Testis (tissue), 2 donors: ENCODE measurements around the gene PSG7.

Source experiments
- CTCF ChIP-seq, 3 experiments: fragments of 450-650 bp in 2 of 3; fragments of 200-600 bp in 1 of 3; sonication (generic) in 1 of 3; IDR thresholded peaks; one replicate each; pipeline ENCODE4 v1.5.1; 2016 to 2019; ENCODE audit warnings: antibody characterized with exemption in 3 of 3, mild to moderate bottlenecking in 2 of 3, moderate library complexity in 1 of 3
- POLR2A ChIP-seq: fragments of 450-650 bp; IDR thresholded peaks from one replicate; pipeline ENCODE4 v1.6.1; 2017; ENCODE audit warnings: antibody characterized with exemption, mild to moderate bottlenecking, moderate library complexity

DNA sequence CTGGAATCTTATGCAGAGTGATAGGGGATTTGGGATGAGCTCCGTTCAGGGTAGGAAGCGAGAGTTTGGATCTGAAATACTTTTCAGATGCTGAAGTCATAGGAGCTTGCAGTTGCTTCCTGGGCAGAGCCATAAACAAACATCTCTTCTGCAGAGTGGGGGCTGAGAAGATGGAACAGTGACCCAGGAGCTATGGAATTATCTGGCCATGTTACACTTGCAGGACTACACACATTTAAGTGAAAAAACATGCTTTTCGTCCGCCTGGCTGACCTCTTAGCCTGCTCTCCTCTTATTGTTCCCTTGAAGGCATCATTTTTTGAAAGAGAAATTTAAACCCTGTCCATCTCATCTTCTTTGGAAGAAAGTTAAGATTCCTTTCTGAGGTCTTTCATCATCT, 48.6 kb upstream of the PSG7 start:
- TF ChIP-seq CTCF (IDR thresholded peaks at IDR 0.05) (no peak), POLR2A (no peak)
